Karpas-422 (cell line): Measurements from ENCODE around the gene ATL1. TPM values are rescaled to one million over a fixed set of nuclear protein-coding genes. Genes with fewer than 3 reads are reported as not detected.
A peak's percentile ranks its signal among the peaks of the same experiment; 100 is the strongest.

Source experiments
- DNase-seq: peaks from one replicate; pipeline ENCODE4 v3.0.0-alpha.2; 2015
- H2AFZ ChIP-seq: fragments of 200-600 bp; sonication (generic); 2 replicates; pipeline ENCODE4 v1.6.1; 2014; ENCODE audit warnings: antibody characterized with exemption, low read length, mixed read lengths
- H3K27ac ChIP-seq: fragments of 200-600 bp; sonication (generic); 2 replicates; pipeline ENCODE4 v1.5.1; 2014; ENCODE audit warnings: mild to moderate bottlenecking, low read length, moderate library complexity
- H3K27me3 ChIP-seq: fragments of 200-600 bp; sonication (generic); 2 replicates; pipeline ENCODE4 v1.6.1; 2014; ENCODE audit warnings: low read length, mixed read lengths
- H3K36me3 ChIP-seq: fragments of 200-600 bp; sonication (generic); 2 replicates; pipeline ENCODE4 v1.6.1; 2014; ENCODE audit warnings: low read length, mixed read lengths; ENCODE audit not compliant: insufficient read depth
- H3K4me1 ChIP-seq: fragments of 200-600 bp; sonication (generic); 2 replicates; pipeline ENCODE4 v1.6.1; 2014; ENCODE audit warnings: mild to moderate bottlenecking, low read length, mixed read lengths
- H3K4me2 ChIP-seq: fragments of 200-600 bp; sonication (generic); 2 replicates; pipeline ENCODE4 v1.6.1; 2014; ENCODE audit warnings: low read length, low read depth, mild to moderate bottlenecking; ENCODE audit not compliant: poor library complexity, severe bottlenecking
- H3K4me3 ChIP-seq: fragments of 200-600 bp; sonication (generic); 2 replicates; pipeline ENCODE4 v1.5.1; 2014; ENCODE audit warnings: mild to moderate bottlenecking, antibody characterized with exemption, low read length, mixed read lengths
- H3K79me2 ChIP-seq: fragments of 200-600 bp; sonication (generic); 2 replicates; pipeline ENCODE4 v1.6.1; 2014; ENCODE audit warnings: mild to moderate bottlenecking, low read length, mixed read lengths
- H3K9ac ChIP-seq: fragments of 200-600 bp; sonication (generic); 2 replicates; pipeline ENCODE4 v1.6.0; 2014; ENCODE audit warnings: low read length
- H3K9me2 ChIP-seq: fragments of 200-600 bp; sonication (generic), shearing (Covaris generic); replicated peaks from 2 replicates; pipeline ENCODE4 v1.6.0; 2014; ENCODE audit warnings: mild to moderate bottlenecking, low read length, moderate library complexity; ENCODE audit not compliant: insufficient read depth
- H3K9me3 ChIP-seq: fragments of 300-700, 200-600 bp; sonication (generic); 2 replicates; pipeline ENCODE4 v1.6.1; 2014; ENCODE audit warnings: low read length, mixed read lengths
- H4K20me1 ChIP-seq: fragments of 200-600 bp; sonication (generic); 2 replicates; pipeline ENCODE4 v1.6.1; 2014; ENCODE audit warnings: mild to moderate bottlenecking, antibody characterized with exemption, low read length, low read depth; ENCODE audit not compliant: insufficient read depth
- total RNA-seq: library from RNA; depleted of rRNA; stranded (reverse); fragments of >200 nt; shearing (Covaris generic); gene quantifications from 2 replicates; pipeline ENCODE4 v1.2.3, GENCODE V29; 2014; ENCODE audit warnings: low replicate concordance

Gene ATL1
- total RNA-seq, 1 experiment from 2014 or later: 3.3 TPM

- Histone ChIP-seq H4K20me1 (no peaks in the 10 kb centered on the region), H3K27ac (no peak overlapping the region), H3K27me3 (no peaks in the 10 kb centered on the region), H3K9ac (peak overlapping the region; percentile 76), H3K36me3 (peaks cover 6% of the 10 kb centered on the region; the same call in 1 of the 2 replicates), H3K4me1 (peaks cover 31% of the 10 kb centered on the region), H3K4me3 (peak overlapping the region; percentile 75), H3K79me2 (peaks cover 22% of the 10 kb centered on the region), H3K9me2 (no peaks in the 10 kb centered on the region), H2AFZ (peak overlapping the region; percentile 98), H3K4me2 (peak overlapping the region; percentile 91), H3K9me3 (no peaks in the 10 kb centered on the region)
- DNase-seq: peak; percentile 72
Observed at GRCh38 chr14:50667684-50667995, 107.7 kb downstream of the ATL1 start.

- Histone ChIP-seq H2AFZ (peak within 1 kb of the TSS; percentile 98), H3K79me2 (peaks cover 22% of the 10 kb centered on the region), H3K9ac (peak within 1 kb of the TSS; percentile 76), H3K36me3 (peaks cover 6% of the 10 kb centered on the region; the same call in 1 of the 2 replicates), H3K4me2 (peak within 1 kb of the TSS; percentile 91), H4K20me1 (no peaks in the 10 kb centered on the region), H3K9me2 (no peaks in the 10 kb centered on the region), H3K4me3 (peak within 1 kb of the TSS; percentile 75), H3K27me3 (no peaks in the 10 kb centered on the region), H3K4me1 (peaks cover 31% of the 10 kb centered on the region), H3K27ac (no peak within 1 kb of the TSS), H3K9me3 (no peaks in the 10 kb centered on the region)
- DNase-seq: peak; percentile 85
Observed at GRCh38 chr14:50667996-50668825, 108.3 kb downstream of the ATL1 start, which contains the start of gene SAV1. Gene SAV1 (minus strand): TSS chr14:50668306. CDS start chr14:50667967, 339 bp downstream.

DNA sequence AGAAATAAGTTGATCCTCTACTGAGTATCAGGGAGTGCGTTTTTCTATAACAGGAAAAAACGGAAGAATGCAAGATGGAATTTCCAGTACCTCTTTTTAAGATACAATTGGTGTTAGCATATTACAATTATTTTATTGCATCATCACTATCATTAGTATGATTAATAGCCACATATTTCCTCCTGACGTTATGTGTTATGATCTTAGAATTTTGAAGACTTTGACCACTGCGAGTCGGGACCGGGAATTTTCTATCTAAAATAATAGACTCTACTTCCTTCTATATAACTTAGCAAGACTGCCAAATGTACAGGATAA lies 108.8 kb downstream of the ATL1 start:
- peak overlapping the region; percentile 75 for H3K4me3 ChIP-seq
- H3K9ac ChIP-seq: peak overlapping the region; percentile 76
- H2AFZ ChIP-seq: peak overlapping the region; percentile 98
- no peaks in the 10 kb centered on the region for H3K9me2 ChIP-seq
- no peak overlapping the region for H3K27ac ChIP-seq
- DNase-seq: no peak
- no peaks in the 10 kb centered on the region for H3K27me3 ChIP-seq
- H3K4me1 ChIP-seq: peaks cover 31% of the 10 kb centered on the region
- no peaks in the 10 kb centered on the region for H4K20me1 ChIP-seq
- H3K4me2 ChIP-seq: peak overlapping the region; percentile 91
- no peaks in the 10 kb centered on the region for H3K9me3 ChIP-seq
- peaks cover 22% of the 10 kb centered on the region for H3K79me2 ChIP-seq
- H3K36me3 ChIP-seq: peaks cover 6% of the 10 kb centered on the region; the same call in 1 of the 2 replicates

DNA sequence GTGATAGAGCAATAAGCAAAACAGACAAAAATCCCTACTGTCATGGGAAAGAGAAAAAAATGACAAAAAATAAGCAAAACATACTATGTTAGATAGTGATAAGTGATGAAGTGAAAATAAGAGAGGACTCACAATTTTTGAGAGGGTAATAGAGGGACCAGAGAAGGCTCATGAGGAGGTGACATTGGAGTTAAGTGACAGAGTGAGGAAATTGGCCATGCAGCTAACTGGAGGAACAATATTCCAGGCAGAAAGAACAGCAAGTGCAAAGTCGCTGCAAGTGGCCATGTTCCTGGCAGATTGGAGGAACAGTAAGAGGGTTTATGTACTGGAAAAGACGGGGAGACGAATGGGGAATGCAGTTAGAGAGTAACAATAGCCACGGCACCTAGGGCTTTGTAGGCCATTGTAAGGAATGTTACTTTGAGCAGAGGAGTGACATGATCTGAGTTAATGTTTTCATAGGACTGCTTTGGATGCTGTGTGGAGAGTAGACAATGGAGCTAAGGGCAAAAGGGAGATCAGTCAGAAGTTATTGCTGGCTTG lies 109.6 kb downstream of the ATL1 start:
- Histone ChIP-seq H4K20me1 (no peaks in the 10 kb centered on the region), H2AFZ (no peak overlapping the region), H3K27ac (no peak overlapping the region), H3K9me2 (no peaks in the 10 kb centered on the region), H3K4me3 (no peak overlapping the region), H3K4me2 (no peak overlapping the region), H3K9ac (no peak overlapping the region), H3K27me3 (no peaks in the 10 kb centered on the region), H3K79me2 (peaks cover 22% of the 10 kb centered on the region), H3K9me3 (no peaks in the 10 kb centered on the region), H3K36me3 (peaks cover 3% of the 10 kb centered on the region; the same call in 1 of the 2 replicates), H3K4me1 (peaks cover 31% of the 10 kb centered on the region)
- no peak for DNase-seq

GRCh38 chr14:50670196-50670865 lies 110.4 kb downstream of the ATL1 start:
- no peak overlapping the region for H3K27ac ChIP-seq

GRCh38 chr14:50670866-50671256 lies 110.9 kb downstream of the ATL1 start:
- Histone ChIP-seq H3K9ac (no peak overlapping the region), H4K20me1 (no peaks in the 10 kb centered on the region), H3K9me3 (no peaks in the 10 kb centered on the region), H3K36me3 (no peaks in the 10 kb centered on the region), H3K27me3 (no peaks in the 10 kb centered on the region), H3K9me2 (no peaks in the 10 kb centered on the region), H3K4me2 (no peak overlapping the region), H3K27ac (no peak overlapping the region), H3K4me3 (no peak overlapping the region), H3K4me1 (peaks cover 24% of the 10 kb centered on the region), H2AFZ (no peak overlapping the region), H3K79me2 (peaks cover 17% of the 10 kb centered on the region)
- DNase-seq: no peak

More at GRCh38 chr14:50670196-50670865, 110.4 kb downstream of the ATL1 start:
- H3K9ac ChIP-seq: no peak overlapping the region
- no peaks in the 10 kb centered on the region for H3K9me3 ChIP-seq
- no peaks in the 10 kb centered on the region for H3K27me3 ChIP-seq
- no peaks in the 10 kb centered on the region for H3K36me3 ChIP-seq
- no peaks in the 10 kb centered on the region for H4K20me1 ChIP-seq
- H3K79me2 ChIP-seq: peaks cover 21% of the 10 kb centered on the region
- no peak overlapping the region for H3K4me3 ChIP-seq
- no peak overlapping the region for H2AFZ ChIP-seq
- H3K4me1 ChIP-seq: peaks cover 29% of the 10 kb centered on the region
- no peak for DNase-seq
- no peak overlapping the region for H3K4me2 ChIP-seq
- H3K9me2 ChIP-seq: no peaks in the 10 kb centered on the region

- DNase-seq: no peak
- Histone ChIP-seq H3K4me3 (no peak overlapping the region), H2AFZ (no peak overlapping the region), H3K27ac (no peak overlapping the region), H3K9me2 (no peaks in the 10 kb centered on the region), H3K79me2 (no peaks in the 10 kb centered on the region), H3K4me1 (peaks cover 11% of the 10 kb centered on the region), H3K9me3 (no peaks in the 10 kb centered on the region), H3K4me2 (no peak overlapping the region), H3K27me3 (no peaks in the 10 kb centered on the region), H4K20me1 (no peaks in the 10 kb centered on the region), H3K9ac (no peak overlapping the region), H3K36me3 (no peaks in the 10 kb centered on the region)
Observed at GRCh38 chr14:50675597-50675996, 115.7 kb downstream of the ATL1 start.

DNA sequence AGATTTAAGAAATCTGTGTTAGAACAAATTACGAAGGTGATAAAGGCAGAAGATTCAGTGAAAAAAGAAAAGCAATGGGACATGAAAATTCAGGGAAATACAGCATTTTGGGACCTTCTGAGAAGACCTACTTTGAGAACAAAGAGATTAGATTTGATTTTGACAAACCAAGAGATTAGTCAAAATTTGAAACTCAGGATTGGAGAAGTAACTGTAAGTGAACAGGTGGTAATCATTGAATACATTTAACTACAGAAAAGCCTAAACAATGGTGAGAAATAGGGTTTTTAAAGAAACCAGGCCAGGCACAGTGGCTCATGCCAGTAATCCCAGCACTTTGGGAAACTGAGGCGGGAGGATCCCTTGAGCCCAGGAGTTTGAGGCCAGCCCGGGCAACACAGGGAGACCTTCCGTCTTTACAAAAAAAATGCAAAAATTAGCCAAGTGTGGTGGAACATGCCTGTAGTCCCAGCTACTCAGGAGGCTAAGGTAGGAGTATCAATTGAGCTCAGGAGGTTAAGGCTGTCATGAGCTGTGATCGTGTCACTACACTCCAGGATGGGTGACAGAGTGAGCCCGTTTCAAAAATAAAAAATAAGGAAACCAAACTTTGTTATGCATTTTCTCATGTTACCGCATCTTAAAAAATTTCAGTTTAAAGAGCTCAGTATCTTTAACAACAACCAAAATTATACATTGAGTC lies 117.0 kb downstream of the ATL1 start:
- no peak overlapping the region for H2AFZ ChIP-seq
- H3K4me1 ChIP-seq: peaks cover 11% of the 10 kb centered on the region
- no peaks in the 10 kb centered on the region for H3K9me3 ChIP-seq
- no peaks in the 10 kb centered on the region for H3K79me2 ChIP-seq
- no peak overlapping the region for H3K9ac ChIP-seq
- no peak overlapping the region for H3K4me3 ChIP-seq
- no peak overlapping the region for H3K27ac ChIP-seq
- H3K4me2 ChIP-seq: no peak overlapping the region
- no peaks in the 10 kb centered on the region for H3K9me2 ChIP-seq
- DNase-seq: no peak
- H3K36me3 ChIP-seq: no peaks in the 10 kb centered on the region
- H3K27me3 ChIP-seq: no peaks in the 10 kb centered on the region
- no peaks in the 10 kb centered on the region for H4K20me1 ChIP-seq
